Stimulated activated CD8-positive, alpha-beta memory T cell treated with anti-CD3 and anti-CD28 coated beads, Interleukin-7, amount 100 ng/mL, for 1 hour (primary cell): Measurements from ENCODE around the gene SYT5.

Source experiments
- DNase-seq, 2 donors: peaks; one replicate each; pipeline ENCODE4 v3.0.0-alpha.2; 2020; ENCODE audit warnings: low read depth in 2 of 2

SYT5 gene

DNA sequence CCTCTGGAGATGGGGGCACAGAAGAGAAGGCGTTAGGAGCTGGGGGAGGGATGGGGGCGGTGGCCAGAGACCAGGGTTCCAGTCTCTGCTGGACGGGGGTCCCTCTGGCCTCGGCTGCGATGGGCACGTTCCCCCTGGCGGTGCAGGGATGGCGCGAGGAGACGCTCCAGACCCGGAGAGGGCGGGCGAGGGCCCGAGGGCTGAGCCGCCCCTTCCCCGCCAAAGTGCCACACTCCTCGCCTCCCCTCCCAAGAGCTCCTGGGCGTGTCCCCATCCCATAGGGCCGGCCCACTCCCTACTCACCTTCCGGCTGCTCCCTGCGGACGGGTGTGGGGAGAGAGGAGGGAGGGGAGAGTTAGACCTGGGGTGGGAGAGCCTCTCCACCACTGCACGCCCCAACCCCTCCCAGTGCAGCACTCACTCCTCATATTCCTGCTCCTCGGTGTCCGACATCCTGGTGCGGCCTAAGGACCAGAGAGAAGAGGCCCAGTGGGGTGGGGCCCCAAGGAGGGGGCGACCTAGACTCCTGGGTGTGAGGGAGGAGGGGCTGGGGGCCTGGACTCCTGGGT is 33.3 kb downstream of the SYT5 start:
- no peak for DNase-seq

GRCh38 chr19:55146078-55146704 is 33.9 kb downstream of the SYT5 start:
- DNase-seq: no peak

GRCh38 chr19:55145232-55145631 is 34.9 kb downstream of the SYT5 start:
- DNase-seq: no peak

DNA sequence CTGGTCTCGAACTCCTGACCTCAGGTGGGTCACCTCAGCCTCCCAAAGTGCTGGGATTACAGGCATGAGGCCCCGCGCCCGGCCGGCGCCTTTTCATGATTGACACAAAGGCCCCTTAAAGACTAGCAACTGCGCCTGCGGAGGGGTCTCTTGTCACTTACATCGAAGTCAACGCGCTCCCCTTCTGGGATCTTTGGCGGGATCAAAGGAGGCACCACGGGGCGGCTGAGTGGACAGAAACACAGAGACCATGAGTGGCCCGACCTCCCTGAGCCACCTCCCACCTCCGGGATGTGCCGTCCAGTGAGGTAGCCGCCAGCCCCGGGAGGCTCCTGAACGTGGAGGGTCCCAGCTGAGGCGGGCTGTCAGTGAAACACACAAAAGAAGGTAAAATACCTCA is 38.4 kb downstream of the SYT5 start:
- DNase-seq: no peak

- no peak for DNase-seq
These were observed 42.2 kb downstream of the SYT5 start for GRCh38 chr19:55137915-55138314.

DNA sequence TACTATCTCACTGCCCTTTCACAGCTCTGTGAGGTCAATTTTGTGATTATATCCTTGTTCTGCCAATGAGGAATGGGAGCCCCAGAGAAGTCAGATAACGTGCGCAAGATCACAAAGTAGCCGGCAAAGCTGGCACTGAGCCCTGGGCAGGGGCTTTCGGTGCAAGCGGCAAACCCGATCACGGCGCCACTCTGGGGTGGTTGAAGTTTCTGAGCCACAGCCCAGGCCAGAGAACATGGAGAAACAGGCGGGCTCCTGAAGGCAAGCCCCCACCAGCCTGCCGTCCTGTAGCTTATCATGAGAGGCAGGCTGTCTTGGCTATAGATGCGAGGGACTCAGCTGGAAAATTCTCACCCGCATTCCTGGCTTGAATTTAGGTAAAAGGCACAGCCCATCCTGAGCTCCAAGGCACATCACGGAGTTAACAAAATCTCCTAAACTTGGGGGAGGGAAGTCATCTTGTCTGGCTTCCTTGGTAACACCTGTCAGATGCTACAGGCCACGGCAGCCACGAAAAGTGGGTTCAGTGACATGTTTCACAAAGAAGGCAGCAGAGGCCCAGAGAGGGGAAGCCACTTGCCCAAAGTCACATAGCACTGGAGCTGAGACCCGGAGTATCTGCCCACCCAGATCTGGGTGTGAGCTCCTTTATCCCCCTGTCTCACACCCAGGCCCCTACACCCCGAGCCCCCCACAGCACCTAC is 43.5 kb downstream of the SYT5 start:
- DNase-seq: no peak

DNA sequence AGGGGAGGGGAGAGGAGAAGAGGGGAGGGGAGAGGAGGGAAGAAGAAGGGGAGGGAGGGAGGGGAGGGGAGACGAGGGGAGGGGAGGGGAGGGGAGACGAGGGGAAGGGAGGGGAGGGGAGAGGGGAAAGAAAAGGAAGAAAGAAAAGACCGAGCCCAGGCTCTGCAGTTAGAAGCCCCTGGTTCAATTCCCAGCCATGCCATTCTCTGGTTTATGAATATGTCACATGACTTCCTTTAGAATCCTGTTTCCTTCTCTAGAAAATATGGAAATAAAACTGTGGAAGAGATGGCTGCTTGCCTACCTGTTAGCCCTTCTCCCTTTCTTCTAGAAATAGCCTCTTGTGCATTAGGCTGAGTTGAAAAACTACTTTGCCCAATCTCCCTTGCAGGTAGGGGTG is 45.4 kb downstream of the SYT5 start:
- DNase-seq: no peak

GRCh38 chr19:55133639-55134444 is 46.2 kb downstream of the SYT5 start:
- no peak for DNase-seq

DNA sequence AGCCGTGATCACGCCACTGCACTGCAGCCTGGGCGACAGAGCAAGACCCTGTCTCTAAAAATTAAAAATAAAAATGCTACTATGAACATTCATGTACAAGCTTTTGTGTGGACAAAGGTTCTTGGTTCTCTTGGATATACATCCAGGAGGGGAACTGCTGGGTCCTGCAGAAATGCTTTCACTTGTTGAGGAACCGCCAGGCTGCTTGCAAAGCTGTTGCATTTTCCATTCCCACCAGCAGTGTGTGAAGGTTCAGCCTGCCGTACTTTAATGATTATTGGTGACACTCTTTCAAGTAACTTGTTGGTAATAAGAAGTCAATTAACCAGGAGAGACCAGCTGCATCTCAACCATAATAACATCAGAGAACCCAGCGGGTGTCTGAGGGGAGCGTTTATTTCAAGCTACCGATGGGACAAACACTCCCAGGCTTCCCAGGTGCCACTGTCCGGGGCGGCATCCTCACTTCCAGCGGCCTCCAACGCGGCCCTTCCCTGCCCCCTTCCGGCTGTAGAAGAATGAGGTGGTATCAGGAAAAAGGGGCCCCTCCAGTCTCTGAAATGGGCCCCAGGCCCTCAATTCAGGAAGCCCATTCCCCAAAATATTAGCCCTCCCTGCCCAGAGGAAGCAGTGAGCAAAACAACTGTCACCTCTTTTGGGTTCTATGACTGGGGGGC is 47.5 kb downstream of the SYT5 start:
- DNase-seq: no peak

DNA sequence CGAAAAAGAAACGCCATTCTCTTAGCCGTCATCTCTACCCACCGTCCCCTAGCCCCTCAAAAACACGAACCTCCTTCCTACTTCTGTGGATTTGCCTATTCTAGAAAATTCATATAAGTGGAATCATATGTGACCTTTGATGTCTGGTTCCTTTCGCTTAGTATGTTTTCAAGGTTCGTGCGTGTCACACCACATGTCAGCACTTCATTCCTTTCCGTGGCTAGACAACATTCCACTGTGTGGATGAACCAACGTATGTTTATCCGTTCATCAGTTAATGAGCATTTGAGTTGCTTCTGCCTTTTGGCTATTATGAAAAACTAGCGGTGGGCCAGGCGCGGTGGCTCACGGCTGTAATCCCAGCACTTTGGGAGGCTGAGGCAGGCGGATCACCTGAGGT is 48.7 kb downstream of the SYT5 start:
- no peak for DNase-seq
